GM18517 (cell line): ENCODE measurements around the gene TOMM20.
"Not testable (repeated sequence)": the region's sequence is repeated elsewhere in the genome, so short reads cannot be mapped to it uniquely, and the experiment has no call there.

ENCODE experiments used
- ATAC-seq: cut with Tn5 transposase; IDR thresholded peaks from one replicate; pipeline ENCODE4 v1.9.1; 2021; ENCODE audit warnings: mild to moderate bottlenecking, moderate library complexity; ENCODE audit not compliant: unreplicated experiment

TOMM20 gene

GRCh38 chr1:235085411-235086117 is 43.1 kb downstream of the TOMM20 start:
- ATAC-seq = not testable (repeated sequence)

GRCh38 chr1:235080788-235081187 is 47.8 kb downstream of the TOMM20 start:
- not testable (repeated sequence) for ATAC-seq

- ATAC-seq = not testable (repeated sequence)
These were observed 48.4 kb downstream of the TOMM20 start for GRCh38 chr1:235080297-235080657.

GRCh38 chr1:235079443-235080296 is 49.0 kb downstream of the TOMM20 start:
- no peak for ATAC-seq

- ATAC-seq = no peak
These were observed 49.9 kb downstream of the TOMM20 start for GRCh38 chr1:235078480-235079381.

- peak; percentile 22 for ATAC-seq
These were observed 50.8 kb downstream of the TOMM20 start for GRCh38 chr1:235077571-235078479.

- ATAC-seq = no peak
These were observed 51.5 kb downstream of the TOMM20 start for GRCh38 chr1:235077163-235077540.

- ATAC-seq = no peak
These were observed 52.0 kb downstream of the TOMM20 start for GRCh38 chr1:235076504-235077162.

GRCh38 chr1:235075777-235076308 is 52.8 kb downstream of the TOMM20 start:
- no peak for ATAC-seq

GRCh38 chr1:235075048-235075776 is 53.4 kb downstream of the TOMM20 start:
- peak; percentile 60 for ATAC-seq

- peak; percentile 60 for ATAC-seq
These were observed 54.1 kb downstream of the TOMM20 start for GRCh38 chr1:235074523-235075047.

- no peak for ATAC-seq
These were observed 54.6 kb downstream of the TOMM20 start for GRCh38 chr1:235073968-235074522.

GRCh38 chr1:235073331-235073967 is 55.2 kb downstream of the TOMM20 start:
- no peak for ATAC-seq

GRCh38 chr1:235072577-235072976 is 56.1 kb downstream of the TOMM20 start:
- ATAC-seq = not testable (repeated sequence)

GRCh38 chr1:235072096-235072495 is 56.5 kb downstream of the TOMM20 start:
- ATAC-seq = no peak

- ATAC-seq = no peak
These were observed 57.8 kb downstream of the TOMM20 start for GRCh38 chr1:235070819-235071218.
